Left cardiac atrium (tissue), 4 donors: Measurements from ENCODE around the gene FOLR1. TPM values are rescaled to one million over a fixed set of nuclear protein-coding genes. Genes with fewer than 3 reads are reported as not detected.
"Not testable (repeated sequence)": the region's sequence is repeated elsewhere in the genome, so short reads cannot be mapped to it uniquely, and the experiment has no call there.

Experiments
- ATAC-seq, 2 donors: fragments of 200-7000 bp; cut with Tn5 transposase; one replicate each; pipeline ENCODE4 v1.9.1; 2020; ENCODE audit warnings: mild to moderate bottlenecking in 2 of 2, moderate library complexity in 2 of 2
- DNase-seq: peaks from one replicate; pipeline ENCODE4 v3.0.0-alpha.2; 2020
- intact Hi-C, 2 donors: fragments of 100-400 bp; cut with DNase I; formaldehyde crosslinking; loops; one replicate each; pipeline versions ENCODE4 v1.14.1 to v1.15.1; 2022 to 2023
- total RNA-seq, 2 donors: library from RNA; stranded (reverse); fragmentation: NEBNext Ultra II Directional; extraction: Animal tissue kit (Norgen Biotek cat#: 25700); gene quantifications; one replicate each; pipeline ENCODE4 v1.2.1, GENCODE V29; 2021
- donor health status: DM: no; HTN: yes; CAD: no.
- donor health status: DM: no; HTN: yes; CAD: no; lungs with severe emphysema.
- donor health status: DM: yes; HTN: yes; CAD: no.
- donor health status: Dilated cardiomyopathy.

The FOLR1 gene
- total RNA-seq, 2 donors from 2014 or later: not detected

DNA sequence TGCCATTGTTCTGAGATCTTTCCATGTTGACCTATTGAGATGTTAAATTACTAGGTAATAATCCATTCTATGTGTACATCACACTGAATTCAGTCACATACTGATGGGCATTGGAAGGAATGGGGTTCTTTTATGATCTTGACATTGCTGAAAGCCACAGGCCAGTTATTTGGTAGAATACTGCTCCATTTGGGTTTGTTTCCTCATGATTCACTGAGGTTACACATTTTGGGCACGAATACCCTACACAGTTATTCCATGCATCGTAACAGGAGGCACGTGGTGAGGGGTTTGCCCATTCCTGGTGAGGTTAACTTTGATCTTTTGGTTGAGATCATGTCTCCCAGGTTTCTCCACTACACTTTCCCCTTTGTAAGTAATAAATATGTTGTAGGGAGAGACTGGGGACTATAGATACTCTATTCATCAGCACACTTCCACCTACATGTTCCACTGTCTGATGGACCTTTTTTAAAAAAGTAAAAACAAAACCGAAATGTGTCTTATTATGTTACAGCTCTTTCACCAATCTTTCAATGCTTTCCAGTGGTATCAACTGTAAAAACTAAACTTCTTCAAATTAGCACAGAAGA is 12.0 kb upstream of the FOLR1 start:
- intact Hi-C loops: no loop called here
- no peak for ATAC-seq

DNA sequence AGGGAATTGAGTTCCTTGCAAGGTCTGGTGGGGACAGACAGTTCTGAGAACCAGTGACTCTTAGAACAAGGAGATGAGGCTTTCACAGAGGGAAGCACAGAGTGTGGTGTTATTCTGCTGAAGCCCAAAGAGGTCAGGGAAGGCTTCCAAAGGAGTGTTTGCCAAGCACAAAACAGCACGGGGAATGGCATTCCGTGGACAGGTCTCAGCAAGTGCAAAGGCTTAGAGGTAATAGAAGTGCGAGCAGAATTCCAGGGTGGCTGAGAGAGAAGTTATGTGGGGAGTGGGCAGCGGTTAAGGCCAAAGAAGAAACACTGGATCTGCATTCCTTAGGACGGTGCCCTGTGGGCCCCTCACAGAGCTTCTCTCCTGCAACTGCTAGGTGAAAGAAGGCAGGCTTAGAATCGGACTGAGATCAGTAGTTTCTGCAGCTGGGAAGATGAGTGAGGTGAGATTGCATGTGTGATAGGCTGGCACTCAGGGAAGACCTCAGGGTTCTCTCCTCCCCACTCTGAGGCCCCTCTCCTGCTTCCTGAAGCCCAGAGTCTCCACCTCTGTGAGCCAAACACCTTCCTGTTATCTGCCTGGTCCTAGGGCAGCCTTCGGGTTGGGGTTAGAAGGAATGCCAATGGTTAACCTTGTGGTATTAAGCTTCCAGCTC is 10.9 kb upstream of the FOLR1 start:
- intact Hi-C loops, DNase-seq: not testable (repeated sequence)
- ATAC-seq: peak in 1 of 2 donors; percentile 13

More for the DNA sequence above, 12.0 kb upstream of the FOLR1 start:
- DNase-seq: no peak

DNA sequence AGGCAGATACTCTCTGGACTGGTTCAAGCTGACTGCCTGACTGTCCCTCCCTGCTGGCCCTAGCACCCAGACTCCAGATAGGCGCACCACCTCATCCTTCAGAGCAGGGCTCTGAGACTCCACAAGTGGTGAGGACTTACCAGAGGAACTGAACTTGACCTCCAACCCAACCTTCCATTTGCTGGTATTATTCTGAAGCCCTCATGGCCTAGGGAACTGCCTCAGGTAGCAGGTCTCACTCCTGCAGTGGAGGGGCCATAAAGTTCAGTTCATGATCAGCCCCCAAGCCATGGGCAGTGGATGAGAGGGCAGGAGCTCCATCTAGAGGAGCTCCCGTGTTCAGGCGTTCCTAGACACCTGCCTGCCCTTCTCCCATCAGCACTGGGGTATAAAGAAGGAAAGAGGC is 10.4 kb upstream of the FOLR1 start:
- intact Hi-C loops, ATAC-seq, DNase-seq: not testable (repeated sequence)

DNA sequence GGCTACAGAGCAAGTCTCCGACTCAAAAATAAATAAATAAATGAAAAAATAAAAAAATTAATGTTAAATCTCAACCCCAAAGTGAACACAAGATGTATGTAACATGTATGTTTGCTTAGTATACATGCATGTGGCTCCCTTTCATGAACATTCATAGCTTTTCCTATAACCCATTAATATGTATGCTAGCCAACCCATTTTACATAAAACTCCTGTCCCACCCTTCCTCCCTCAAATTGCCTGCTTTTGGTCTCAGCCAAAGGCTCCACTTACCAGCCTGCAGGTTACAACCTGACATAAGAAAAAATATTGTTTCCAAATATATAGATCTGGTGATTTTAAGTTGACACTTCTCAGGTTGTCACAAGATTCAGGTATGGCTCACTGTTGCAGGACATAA is 3.7 kb upstream of the FOLR1 start:
- no peak for ATAC-seq
- no peak for DNase-seq
- intact Hi-C loops: no loop called here

DNA sequence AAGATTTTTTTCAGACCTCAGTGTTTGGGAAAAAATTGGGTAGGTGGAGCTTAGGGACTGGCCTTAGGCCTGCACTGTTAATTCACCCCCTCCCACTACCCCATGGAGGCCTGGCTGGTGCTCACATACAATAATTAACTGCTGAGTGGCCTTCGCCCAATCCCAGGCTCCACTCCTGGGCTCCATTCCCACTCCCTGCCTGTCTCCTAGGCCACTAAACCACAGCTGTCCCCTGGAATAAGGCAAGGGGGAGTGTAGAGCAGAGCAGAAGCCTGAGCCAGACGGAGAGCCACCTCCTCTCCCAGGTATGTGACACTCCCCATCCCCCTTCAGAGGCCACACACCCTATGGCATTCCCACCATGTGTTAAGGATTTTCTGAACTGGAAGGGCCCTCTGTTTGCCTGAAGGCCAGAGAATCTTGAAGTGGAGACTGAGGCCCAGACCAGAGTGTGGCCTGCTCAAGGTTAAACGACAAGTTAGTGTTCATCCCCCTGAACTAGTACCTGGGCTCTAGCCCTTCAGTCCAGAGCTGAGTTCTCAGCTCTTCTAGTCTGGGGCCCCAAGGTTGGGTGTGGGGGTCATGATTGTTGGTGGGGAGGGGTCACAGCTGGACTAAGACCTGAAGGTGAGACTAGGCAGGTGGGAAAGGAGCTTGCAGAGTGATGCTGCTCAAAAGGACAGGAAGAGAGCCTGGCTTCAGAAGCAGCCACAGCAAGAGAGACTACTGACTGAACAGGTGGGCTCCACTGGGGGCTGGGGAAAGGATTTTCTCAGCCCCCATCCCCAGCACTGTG is 2.3 kb upstream of the FOLR1 start:
- ATAC-seq (peak; percentile 52 to 94), DNase-seq (no peak)
- intact Hi-C loops: no loop called here

DNA sequence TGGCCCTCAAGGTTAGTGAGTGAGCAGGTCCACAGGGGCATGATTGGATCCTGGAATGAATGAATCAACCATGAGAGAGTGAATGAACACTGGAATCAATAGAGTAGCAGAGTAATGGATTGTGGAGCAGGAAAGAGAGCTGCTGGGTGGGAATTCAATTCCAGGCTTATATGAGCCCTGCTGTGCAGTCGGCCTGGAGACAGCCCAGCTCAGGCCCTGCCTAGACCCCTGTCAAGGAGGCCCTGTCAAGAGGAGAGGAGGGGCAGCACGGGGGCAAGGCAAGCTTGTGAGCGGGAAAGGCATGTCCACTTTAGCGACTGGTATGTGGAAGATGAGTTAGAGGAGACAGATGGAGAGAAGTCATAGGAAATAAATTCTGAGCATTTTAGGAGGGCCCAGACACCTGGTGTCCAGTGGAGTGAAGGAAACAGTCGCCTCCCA is 1.3 kb upstream of the FOLR1 start:
- no peak for DNase-seq
- ATAC-seq: no peak
- intact Hi-C loops: no loop called here

DNA sequence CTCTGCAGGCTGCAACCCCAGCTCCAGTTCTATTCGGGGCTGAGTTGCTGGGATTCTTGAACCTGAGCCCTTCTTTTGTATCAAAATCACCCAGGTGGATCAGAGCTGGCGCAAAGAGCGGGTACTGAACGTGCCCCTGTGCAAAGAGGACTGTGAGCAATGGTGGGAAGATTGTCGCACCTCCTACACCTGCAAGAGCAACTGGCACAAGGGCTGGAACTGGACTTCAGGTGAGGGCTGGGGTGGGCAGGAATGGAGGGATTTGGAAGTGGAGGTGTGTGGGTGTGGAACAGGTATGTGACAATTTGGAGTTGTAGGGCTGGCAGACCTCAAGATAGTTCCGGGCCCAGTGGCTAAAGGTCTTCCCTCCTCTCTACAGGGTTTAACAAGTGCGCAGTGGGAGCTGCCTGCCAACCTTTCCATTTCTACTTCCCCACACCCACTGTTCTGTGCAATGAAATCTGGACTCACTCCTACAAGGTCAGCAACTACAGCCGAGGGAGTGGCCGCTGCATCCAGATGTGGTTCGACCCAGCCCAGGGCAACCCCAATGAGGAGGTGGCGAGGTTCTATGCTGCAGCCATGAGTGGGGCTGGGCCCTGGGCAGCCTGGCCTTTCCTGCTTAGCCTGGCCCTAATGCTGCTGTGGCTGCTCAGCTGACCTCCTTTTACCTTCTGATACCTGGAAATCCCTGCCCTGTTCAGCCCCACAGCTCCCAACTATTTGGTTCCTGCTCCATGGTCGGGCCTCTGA is 3.8 kb downstream of the FOLR1 start:
- ATAC-seq (no peak), DNase-seq (no peak)
- intact Hi-C loops: no loop called here

DNA sequence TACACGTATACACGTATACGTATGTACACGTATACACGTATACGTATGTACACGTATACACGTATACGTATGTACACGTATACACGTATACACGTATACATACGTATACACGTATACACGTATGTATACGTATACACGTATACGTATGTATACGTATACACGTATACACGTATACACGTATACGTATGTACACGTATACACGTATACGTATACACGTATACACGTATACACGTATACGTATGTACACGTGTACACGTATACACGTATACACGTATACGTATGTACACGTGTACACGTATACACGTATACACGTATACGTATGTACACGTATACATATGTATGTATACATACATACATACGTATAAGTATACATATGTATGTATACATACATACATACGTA is 9.5 kb downstream of the FOLR1 start:
- DNase-seq, ATAC-seq, intact Hi-C loops: not testable (repeated sequence)

DNA sequence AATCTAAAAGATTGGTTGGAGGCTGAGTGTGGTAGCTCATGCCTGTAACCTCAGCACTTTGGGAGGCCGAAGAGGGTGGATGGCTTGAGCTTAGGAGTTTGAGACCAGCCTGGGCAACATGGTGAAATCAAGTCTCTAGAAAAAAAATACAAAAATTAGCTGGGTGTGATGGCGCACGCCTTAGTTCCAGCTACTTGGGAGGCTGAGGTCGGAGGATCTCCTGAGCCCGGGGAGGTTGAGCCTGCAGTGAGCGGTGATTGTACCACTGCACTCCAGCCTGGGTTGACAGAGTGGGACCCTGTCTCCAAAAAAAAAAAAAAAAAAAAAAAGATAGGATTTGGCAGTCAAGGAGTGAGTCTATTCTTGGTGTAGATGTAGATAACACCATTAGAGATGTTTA is 10.6 kb downstream of the FOLR1 start:
- DNase-seq (no peak), ATAC-seq (no peak)
- intact Hi-C loops: no loop called here

DNA sequence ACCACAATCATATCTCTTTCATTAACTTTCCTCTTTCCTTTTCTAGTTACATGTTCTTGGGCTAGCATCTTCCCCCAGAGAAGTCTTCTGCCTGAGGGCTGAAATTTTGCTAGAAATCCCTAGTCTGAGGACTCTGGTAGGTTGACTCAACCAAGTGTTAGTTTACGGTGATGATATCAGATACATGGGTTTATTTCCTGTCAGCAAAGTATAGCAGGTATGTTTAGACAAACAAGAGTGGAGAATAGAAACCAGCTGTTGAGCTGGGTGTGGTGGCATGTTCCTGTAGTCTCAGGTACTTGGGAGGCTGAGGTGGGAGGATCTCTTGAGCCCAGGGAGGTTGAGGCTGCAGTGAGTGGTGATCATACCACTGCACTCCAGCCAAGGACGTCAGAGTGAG is 11.2 kb downstream of the FOLR1 start:
- DNase-seq (no peak), ATAC-seq (no peak)
- intact Hi-C loops: no loop called here

DNA sequence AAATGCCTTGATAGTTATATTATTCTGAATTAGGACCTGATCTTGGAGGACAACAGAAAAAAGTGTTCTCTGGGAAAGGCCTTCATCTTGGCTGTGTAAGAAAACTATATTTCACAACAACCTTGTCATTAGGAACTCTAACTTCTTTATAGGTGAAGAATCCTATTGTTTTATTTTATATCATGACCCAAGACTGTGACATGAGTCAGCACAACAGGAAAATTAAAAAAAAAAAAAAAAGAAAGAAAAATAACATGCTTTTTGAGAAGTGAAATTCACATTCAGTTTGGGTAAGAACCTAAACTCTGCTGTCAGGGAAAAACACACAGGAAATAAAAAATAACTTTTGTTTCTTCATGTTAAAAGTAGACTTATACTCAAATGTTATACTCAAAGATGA is 12.9 kb downstream of the FOLR1 start:
- no peak for DNase-seq
- ATAC-seq: no peak
- intact Hi-C loops: no loop called here

DNA sequence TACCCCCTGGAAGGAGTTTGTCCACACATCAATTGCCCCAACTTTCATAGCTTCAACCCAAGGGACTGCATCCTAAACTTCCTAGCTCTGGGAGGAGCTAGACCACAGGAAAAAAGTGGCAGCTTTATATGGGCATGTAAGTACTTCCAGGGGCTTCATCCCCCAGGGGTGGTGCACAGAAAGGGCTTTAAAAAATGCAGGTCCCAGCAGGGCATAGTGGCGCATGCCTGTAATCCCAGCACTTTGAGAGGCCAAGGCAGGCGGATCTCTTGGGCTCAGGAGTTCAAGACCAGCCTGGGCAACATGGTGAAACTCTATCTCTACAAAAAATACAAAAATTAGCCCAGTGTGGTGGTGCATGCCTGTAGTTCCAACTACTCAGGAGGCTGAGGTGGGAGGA is 14.9 kb downstream of the FOLR1 start:
- ATAC-seq, DNase-seq: not testable (repeated sequence)

DNA sequence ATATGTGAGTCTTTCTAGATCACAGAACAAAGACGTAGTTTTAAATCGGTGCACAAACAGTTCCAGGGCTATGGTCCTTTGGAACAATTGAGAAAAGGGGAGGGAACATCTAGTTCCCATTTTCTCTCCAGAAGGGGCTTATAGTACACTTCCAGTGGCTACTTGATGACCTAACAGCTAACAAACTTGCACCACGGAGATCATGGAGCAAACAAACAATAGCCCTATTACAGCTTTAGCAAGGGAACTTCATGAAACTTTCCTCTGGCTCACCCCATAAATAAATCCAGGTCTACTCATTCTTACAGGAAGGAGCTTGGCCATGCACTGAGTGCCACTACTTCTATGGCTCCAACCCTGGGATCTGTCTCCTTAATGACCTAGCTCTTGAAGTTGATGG is 16.3 kb downstream of the FOLR1 start:
- no peak for ATAC-seq
- no peak for DNase-seq

More for the DNA sequence above, 14.9 kb downstream of the FOLR1 start:
- intact Hi-C loops: not testable (repeated sequence)

DNA sequence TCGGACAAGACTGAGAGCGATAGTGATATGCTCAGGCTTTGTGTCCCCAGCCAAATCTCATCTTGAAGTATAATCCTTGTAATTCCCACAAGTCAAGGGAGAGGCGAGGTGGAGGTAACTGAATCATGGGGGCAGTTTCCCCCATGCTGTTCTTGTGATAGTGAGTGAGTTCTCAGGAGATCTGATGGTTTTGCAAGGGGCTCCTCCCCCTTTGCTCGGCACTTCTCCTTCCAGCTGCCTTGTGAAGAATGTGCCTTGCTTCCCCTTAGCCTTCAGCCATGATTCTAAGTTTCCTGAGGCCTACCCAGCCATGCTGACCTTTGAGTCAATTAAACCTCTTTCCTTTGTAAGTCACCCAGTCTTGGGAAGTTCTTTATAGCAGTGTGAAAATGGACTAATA is 17.2 kb downstream of the FOLR1 start:
- DNase-seq: no peak
- intact Hi-C loops: no loop called here
- ATAC-seq: no peak

More for the DNA sequence above, 16.3 kb downstream of the FOLR1 start:
- intact Hi-C loops: no loop called here

DNA sequence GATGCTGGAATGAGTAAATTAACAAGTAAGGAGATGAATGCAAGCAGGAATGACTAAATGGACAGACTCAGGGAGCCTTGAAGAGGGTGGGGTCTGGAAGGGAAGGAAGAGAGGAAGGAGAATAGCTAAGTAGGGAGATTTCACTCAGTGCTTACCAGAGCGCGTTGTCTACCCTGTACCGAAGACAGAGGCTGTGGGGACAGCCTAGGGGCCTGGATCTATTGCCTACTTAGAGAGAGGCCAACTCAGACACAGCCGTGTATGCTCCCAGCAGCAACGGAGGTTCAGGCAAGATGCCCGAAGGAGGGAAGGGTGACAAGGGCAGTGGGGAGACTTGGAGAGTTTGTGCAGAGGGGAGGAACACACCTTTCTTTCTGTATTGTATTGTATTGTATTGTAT is 24.7 kb downstream of the FOLR1 start, which contains the start of gene FOLR2:
Gene FOLR2, plus strand, starts transcription at position 157 of the 400 bp plus-strand sequence. CDS start 1,791 bp downstream, outside the sequence.
- ATAC-seq (peak in 1 of 2 donors; percentile 63), DNase-seq (no peak)
- intact Hi-C loops: no loop called here

DNA sequence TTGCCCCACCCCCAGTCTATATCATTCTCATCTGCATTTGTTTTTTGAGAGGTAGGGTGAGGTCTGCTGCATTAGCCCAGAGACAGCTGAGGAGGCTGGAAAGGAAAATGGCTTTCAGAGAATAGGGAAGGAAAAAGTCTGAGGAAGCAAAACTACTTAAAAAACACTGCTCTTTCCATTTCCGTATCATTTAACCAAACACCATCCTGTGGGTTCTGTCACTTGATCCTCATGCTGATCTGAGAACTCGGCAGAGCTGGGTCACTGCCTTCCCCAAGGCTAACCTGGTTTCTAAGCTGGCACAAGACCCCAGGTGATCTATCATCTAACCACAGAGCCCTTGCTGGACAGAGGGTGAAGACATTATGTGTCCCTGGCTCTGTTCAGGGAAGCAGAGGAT is 25.9 kb downstream of the FOLR1 start:
- ATAC-seq: no peak
- intact Hi-C loops: no loop called here
- no peak for DNase-seq

DNA sequence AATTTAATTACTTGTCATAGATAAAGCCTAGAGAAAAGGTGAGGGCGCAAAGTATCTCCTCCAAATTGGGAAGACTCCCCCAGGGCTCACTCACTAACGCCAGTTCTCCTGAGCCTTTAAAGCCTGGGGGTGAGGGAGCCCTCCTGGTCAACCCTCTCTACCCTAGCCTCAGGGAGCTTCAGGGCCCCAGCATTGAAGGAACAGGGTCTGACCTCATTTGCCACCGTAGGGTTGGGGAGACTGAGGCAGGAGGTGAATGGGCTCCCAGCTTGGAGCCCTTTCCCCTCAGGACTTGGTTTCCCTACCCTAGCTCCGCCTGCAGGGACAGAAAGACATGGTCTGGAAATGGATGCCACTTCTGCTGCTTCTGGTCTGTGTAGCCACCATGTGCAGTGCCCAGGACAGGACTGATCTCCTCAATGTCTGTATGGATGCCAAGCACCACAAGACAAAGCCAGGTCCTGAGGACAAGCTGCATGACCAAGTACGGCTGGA is 26.4 kb downstream of the FOLR1 start:
- DNase-seq (no peak), ATAC-seq (no peak)
- intact Hi-C loops: no loop called here

DNA sequence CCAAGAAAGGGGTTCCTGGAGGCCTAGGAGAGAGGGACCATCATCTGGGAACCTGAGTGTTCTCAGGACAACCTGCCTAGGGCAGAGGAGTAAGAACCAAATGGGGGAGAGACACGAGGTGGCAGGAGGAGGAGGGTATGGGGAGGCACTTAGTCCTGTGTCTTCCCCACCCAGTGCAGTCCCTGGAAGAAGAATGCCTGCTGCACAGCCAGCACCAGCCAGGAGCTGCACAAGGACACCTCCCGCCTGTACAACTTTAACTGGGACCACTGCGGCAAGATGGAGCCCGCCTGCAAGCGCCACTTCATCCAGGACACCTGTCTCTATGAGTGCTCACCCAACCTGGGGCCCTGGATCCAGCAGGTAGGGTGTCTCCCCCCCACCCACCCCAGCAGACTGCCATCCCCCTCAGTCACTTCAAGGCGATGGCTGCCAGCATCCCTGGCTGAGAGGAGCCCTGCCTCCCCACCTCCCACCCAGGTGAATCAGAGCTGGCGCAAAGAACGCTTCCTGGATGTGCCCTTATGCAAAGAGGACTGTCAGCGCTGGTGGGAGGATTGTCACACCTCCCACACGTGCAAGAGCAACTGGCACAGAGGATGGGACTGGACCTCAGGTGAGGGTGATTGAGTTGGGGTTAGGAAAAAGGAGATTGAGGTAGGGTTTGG is 28.9 kb downstream of the FOLR1 start:
- no peak for ATAC-seq
- intact Hi-C loops: loop anchor here in 1 of 2 donors (5.0 kb wide), 1 partner anchor 184 kb away; no protein-coding TSS in a partner anchor
- peak; percentile 17 for DNase-seq
